ENCODE measurements around the gene SEMA5A. TPM values are rescaled to one million over a fixed set of nuclear protein-coding genes. Genes with fewer than 3 reads are reported as not detected.

The SEMA5A gene
- total RNA-seq, 1 donor from 2014 or later, result 38.9 TPM

GRCh38 chr5:9099689-9100088, 446.2 kb downstream of the SEMA5A start:
- no peaks in the 10 kb centered on the region for H3K36me3 ChIP-seq
- no peak for ATAC-seq
- H3K27me3 ChIP-seq, result no peaks in the 10 kb centered on the region
- TF ChIP-seq CTCF (IDR thresholded peaks at IDR 0.05), result no peak
- H3K9me3 ChIP-seq, result no peaks in the 10 kb centered on the region
- H3K4me3 ChIP-seq, result no peak overlapping the region
- intact Hi-C loops (cut with DNase I), result no loop called here
- no peaks in the 10 kb centered on the region for H3K4me1 ChIP-seq
- H3K27ac ChIP-seq, result no peak overlapping the region
- DNase-seq, result no peak

DNA sequence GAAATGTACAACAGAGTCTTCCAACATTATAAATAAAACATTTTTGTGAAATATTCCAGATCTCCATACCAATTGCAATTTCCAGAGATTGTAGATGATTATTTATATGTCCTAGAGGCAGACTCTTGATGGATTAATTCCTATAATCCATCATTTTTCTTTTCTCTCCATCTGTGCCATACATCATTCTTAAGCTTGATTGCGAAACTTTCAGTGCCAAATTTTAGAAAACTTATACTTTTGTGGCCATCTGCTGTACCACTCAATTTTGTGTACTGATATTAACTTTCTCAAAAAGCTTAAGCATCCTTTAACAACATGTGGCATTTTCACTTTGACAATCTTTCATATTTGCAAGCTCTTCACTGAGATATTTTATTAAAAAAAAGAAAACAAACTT, 446.9 kb downstream of the SEMA5A start:
- intact Hi-C loops (cut with DNase I), result no loop called here

DNA sequence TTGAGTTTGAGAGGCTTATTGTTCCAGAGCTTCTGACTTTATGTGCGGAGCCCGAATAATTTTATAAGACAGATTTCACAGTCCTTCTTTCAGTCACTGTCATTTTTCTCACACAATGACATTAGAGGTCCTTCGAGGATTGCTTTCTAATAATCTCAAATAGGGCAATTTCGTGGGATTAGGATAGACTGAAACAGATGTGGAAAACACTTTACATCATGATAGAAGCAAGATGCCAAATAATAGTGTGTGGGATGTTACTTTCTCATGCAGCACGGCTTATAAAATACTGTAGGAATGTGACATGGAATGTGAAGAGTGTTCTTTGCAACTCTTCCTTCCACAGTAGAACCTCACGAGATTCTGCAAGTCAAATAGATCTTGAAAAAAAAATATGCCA, 451.3 kb downstream of the SEMA5A start:
- H3K4me1 ChIP-seq, result no peaks in the 10 kb centered on the region
- DNase-seq (no peak), ATAC-seq (no peak)
- no peaks in the 10 kb centered on the region for H3K36me3 ChIP-seq
- H3K27me3 ChIP-seq, result no peaks in the 10 kb centered on the region
- H3K9me3 ChIP-seq, result no peaks in the 10 kb centered on the region
- TF ChIP-seq CTCF (IDR thresholded peaks at IDR 0.05), result no peak
- intact Hi-C loops (cut with DNase I), result no loop called here
- no peak overlapping the region for H3K4me3 ChIP-seq
- no peak overlapping the region for H3K27ac ChIP-seq

More for the DNA sequence above, 446.9 kb downstream of the SEMA5A start:
- H3K27me3 ChIP-seq, result no peaks in the 10 kb centered on the region
- no peak for TF ChIP-seq CTCF (IDR thresholded peaks at IDR 0.05)
- no peaks in the 10 kb centered on the region for H3K4me1 ChIP-seq
- H3K27ac ChIP-seq, result no peak overlapping the region
- no peaks in the 10 kb centered on the region for H3K36me3 ChIP-seq
- no peak for DNase-seq
- H3K4me3 ChIP-seq, result no peak overlapping the region
- H3K9me3 ChIP-seq, result no peaks in the 10 kb centered on the region
- no peak for ATAC-seq

DNA sequence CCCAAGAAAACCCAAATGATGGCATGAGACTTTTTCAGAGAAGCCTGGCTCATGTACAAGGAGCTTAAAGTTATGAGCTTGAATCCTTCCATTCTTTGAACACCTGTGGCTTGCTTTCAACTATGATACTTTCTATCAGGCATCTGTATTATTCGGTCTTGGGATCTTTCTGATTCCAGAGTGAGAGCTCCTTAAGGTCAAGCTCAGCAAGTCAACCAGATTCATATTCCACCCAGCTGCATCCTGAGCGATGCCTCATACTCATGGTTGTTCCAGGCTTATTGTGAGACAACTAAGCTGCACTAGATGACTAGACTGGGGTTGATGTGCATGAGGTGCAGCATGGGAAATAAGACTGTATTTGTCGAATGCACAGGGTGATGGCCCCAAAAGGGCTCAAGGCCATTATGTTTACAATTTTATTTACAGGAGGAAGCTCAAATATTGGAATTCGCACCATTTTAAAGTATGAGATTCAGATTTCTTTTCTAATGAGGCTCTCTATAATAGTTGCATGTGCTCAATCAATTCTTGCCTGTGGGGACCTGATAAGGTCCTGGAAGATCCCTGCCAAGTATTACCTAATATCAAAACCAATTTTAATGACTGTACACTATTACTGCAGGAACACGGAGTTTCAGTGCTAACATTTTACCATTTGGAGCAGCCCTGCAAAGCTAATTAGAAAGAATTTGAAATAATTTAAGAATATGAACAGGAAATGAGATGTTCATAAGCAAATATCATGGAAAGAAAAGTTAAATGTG, 453.8 kb downstream of the SEMA5A start:
- Histone ChIP-seq H3K27me3 (no peaks in the 10 kb centered on the region), H3K9me3 (no peaks in the 10 kb centered on the region), H3K36me3 (no peaks in the 10 kb centered on the region), H3K4me1 (no peaks in the 10 kb centered on the region), H3K27ac (no peak overlapping the region), H3K4me3 (no peak overlapping the region)
- DNase-seq (no peak), ATAC-seq (no peak)
- no peak for TF ChIP-seq CTCF (IDR thresholded peaks at IDR 0.05)
- intact Hi-C loops (cut with DNase I), result no loop called here

DNA sequence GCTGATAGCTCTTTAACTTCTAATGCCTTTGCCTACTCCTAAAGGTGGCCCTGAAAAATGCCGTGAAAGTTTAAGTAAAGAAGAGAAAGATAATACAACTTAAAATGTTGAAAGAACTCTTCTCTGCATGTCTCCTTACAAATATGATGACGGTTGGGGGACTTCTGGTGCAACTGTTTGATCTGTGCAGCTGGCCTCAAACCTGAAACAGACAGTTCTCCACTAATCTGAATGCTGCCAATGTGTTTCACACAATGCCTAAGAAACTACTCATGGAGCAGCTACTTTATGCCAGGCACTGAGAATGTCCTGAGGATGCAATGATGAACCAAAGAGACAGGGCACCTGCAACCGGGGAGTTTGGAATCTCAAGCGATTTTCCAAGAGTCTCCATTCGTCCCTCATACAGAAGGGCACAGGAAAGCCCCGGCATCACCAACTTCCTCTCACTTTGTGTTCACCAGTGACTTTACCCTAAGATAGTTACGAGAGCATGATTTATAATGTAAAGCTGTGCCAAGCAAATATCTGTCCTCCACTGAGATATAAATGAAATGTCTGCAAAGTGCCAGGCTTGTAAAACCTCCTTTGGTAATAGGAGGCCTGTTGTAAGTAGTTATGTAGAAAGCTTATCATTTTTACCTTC, 455.4 kb downstream of the SEMA5A start:
- Histone ChIP-seq H3K27me3 (no peaks in the 10 kb centered on the region), H3K27ac (no peak overlapping the region), H3K4me3 (no peak overlapping the region), H3K9me3 (no peaks in the 10 kb centered on the region), H3K4me1 (no peaks in the 10 kb centered on the region), H3K36me3 (no peaks in the 10 kb centered on the region)
- DNase-seq, result no peak
- no peak for ATAC-seq
- intact Hi-C loops (cut with DNase I), result no loop called here
- no peak for TF ChIP-seq CTCF (IDR thresholded peaks at IDR 0.05)
